ENCODE measurements around the gene SLC22A23.
A peak's percentile ranks its signal among the peaks of the same experiment; 100 is the strongest.

Gene SLC22A23

GRCh38 chr6:3431994-3432393 is 24.9 kb downstream of the SLC22A23 start:
- DNase-seq (ENCODE audit: low spot score), result peak; percentile 63
- CTCF ChIA-PET, result interaction anchor here (0.6 to 2.1 kb wide), 3 partner anchors 10 to 152 kb away, joined by 3 to 7 read pairs (median 3); no protein-coding TSS in a partner anchor
- POLR2A ChIA-PET (ENCODE audit: low non-redundant PET), result no interaction called here
- no peak for TF ChIP-seq CTCF (conservative IDR thresholded peaks at IDR 0.05; ENCODE audit: low read depth)
- peak overlapping the region; percentile 82 for H3K27ac ChIP-seq

- ChIA-PET CTCF (no interaction called here), POLR2A (ENCODE audit: low non-redundant PET) (no interaction called here)
- no peak for TF ChIP-seq CTCF (conservative IDR thresholded peaks at IDR 0.05; ENCODE audit: low read depth)
- no peak overlapping the region for H3K27ac ChIP-seq
- no peak for DNase-seq (ENCODE audit: low spot score)
These were observed 27.6 kb downstream of the SLC22A23 start for GRCh38 chr6:3429211-3429610.

- ChIA-PET POLR2A (ENCODE audit: low non-redundant PET) (no interaction called here), CTCF (interaction anchor here (0.9 kb wide), 1 partner anchor 14 kb away, joined by 3 read pairs; no protein-coding TSS in a partner anchor)
- DNase-seq (ENCODE audit: low spot score), result no peak
- H3K27ac ChIP-seq, result no peak overlapping the region
- TF ChIP-seq CTCF (conservative IDR thresholded peaks at IDR 0.05; ENCODE audit: low read depth), result no peak
These were observed 28.1 kb downstream of the SLC22A23 start for GRCh38 chr6:3428700-3429099.

- no peak for DNase-seq (ENCODE audit: low spot score)
- CTCF ChIA-PET, result interaction anchor here (0.9 kb wide), 1 partner anchor 13 kb away, joined by 3 read pairs; no protein-coding TSS in a partner anchor
- POLR2A ChIA-PET (ENCODE audit: low non-redundant PET), result no interaction called here
- TF ChIP-seq CTCF (conservative IDR thresholded peaks at IDR 0.05; ENCODE audit: low read depth), result no peak
- peak overlapping the region; percentile 66 for H3K27ac ChIP-seq
These were observed 28.6 kb downstream of the SLC22A23 start for GRCh38 chr6:3428247-3428646.

GRCh38 chr6:3427687-3428085 is 29.2 kb downstream of the SLC22A23 start:
- peak overlapping the region; percentile 66 for H3K27ac ChIP-seq
- ChIA-PET CTCF (interaction anchor here (0.9 kb wide), 1 partner anchor 13 kb away, joined by 3 read pairs; no protein-coding TSS in a partner anchor), POLR2A (ENCODE audit: low non-redundant PET) (no interaction called here)
- TF ChIP-seq CTCF (conservative IDR thresholded peaks at IDR 0.05; ENCODE audit: low read depth), result no peak
- no peak for DNase-seq (ENCODE audit: low spot score)

- TF ChIP-seq CTCF (conservative IDR thresholded peaks at IDR 0.05; ENCODE audit: low read depth), result no peak
- ChIA-PET CTCF (no interaction called here), POLR2A (ENCODE audit: low non-redundant PET) (no interaction called here)
- DNase-seq (ENCODE audit: low spot score), result no peak
- peak overlapping the region; percentile 66 for H3K27ac ChIP-seq
These were observed 29.7 kb downstream of the SLC22A23 start for GRCh38 chr6:3426927-3427686.
